ENCODE data around the gene BBS9. TPM values are rescaled to one million over a fixed set of nuclear protein-coding genes. Genes with fewer than 3 reads are reported as not detected.

Gene BBS9
- total RNA-seq, 1 donor from 2014 or later, result 40.5 TPM

GRCh38 chr7:33614357-33615117, 485.2 kb downstream of the BBS9 start:
- no peak for DNase-seq

GRCh38 chr7:33616752-33617151, 487.4 kb downstream of the BBS9 start:
- DNase-seq, result no peak

GRCh38 chr7:33619264-33619663, 489.9 kb downstream of the BBS9 start:
- no peak for DNase-seq

GRCh38 chr7:33623267-33623666, 493.9 kb downstream of the BBS9 start:
- DNase-seq, result no peak

- no peak for DNase-seq
Observed at GRCh38 chr7:33624215-33624614, 494.9 kb downstream of the BBS9 start.

- DNase-seq, result no peak
Observed at GRCh38 chr7:33626869-33627268, 497.5 kb downstream of the BBS9 start.

GRCh38 chr7:33627741-33628140, 498.4 kb downstream of the BBS9 start:
- DNase-seq, result no peak

GRCh38 chr7:33628894-33629293, 499.5 kb downstream of the BBS9 start:
- no peak for DNase-seq

GRCh38 chr7:33630359-33630758, 501.0 kb downstream of the BBS9 start:
- DNase-seq, result no peak

GRCh38 chr7:33632322-33632721, 503.0 kb downstream of the BBS9 start:
- no peak for DNase-seq

GRCh38 chr7:33632840-33633525, 503.6 kb downstream of the BBS9 start:
- DNase-seq, result no peak

GRCh38 chr7:33634606-33635005, 505.2 kb downstream of the BBS9 start:
- DNase-seq, result no peak

- DNase-seq, result no peak
Observed at GRCh38 chr7:33636359-33636758, 507.0 kb downstream of the BBS9 start.

- DNase-seq, result peak; percentile 37
Observed at GRCh38 chr7:33639552-33640197, 510.3 kb downstream of the BBS9 start.

- DNase-seq, result no peak
Observed at GRCh38 chr7:33640741-33641140, 511.4 kb downstream of the BBS9 start.

GRCh38 chr7:33642312-33642711, 512.9 kb downstream of the BBS9 start:
- no peak for DNase-seq

GRCh38 chr7:33643530-33643929, 514.2 kb downstream of the BBS9 start:
- no peak for DNase-seq

GRCh38 chr7:33644489-33644888, 515.1 kb downstream of the BBS9 start:
- DNase-seq, result no peak

GRCh38 chr7:33645104-33645503, 515.7 kb downstream of the BBS9 start:
- DNase-seq, result no peak

GRCh38 chr7:33646166-33646565, 516.8 kb downstream of the BBS9 start:
- DNase-seq, result no peak

- DNase-seq, result no peak
Observed at GRCh38 chr7:33646891-33647391, 517.6 kb downstream of the BBS9 start.

- no peak for DNase-seq
Observed at GRCh38 chr7:33649476-33650441, 520.4 kb downstream of the BBS9 start.

Data from skin of body (tissue), 2 donors.